Smooth muscle cell (in vitro differentiated cells): ENCODE results near the gene GLT6D1. TPM values are rescaled to one million over a fixed set of nuclear protein-coding genes. Genes with fewer than 3 reads are reported as not detected.

Source experiments
- DNase-seq: peaks from one replicate; lab custom pipeline; 2025; ENCODE audit not compliant: unreplicated experiment; lab: John Stamatoyannopoulos, UW
- H2AFZ ChIP-seq: fragments of 200-600 bp; sonication (generic); 2 replicates; pipeline ENCODE4 v1.6.0; 2016; ENCODE audit warnings: antibody characterized with exemption, low read depth, mild to moderate bottlenecking
- H3F3A ChIP-seq: fragments of 200-600 bp; sonication (generic); 2 replicates; pipeline ENCODE4 v1.6.0; 2017; ENCODE audit warnings: antibody characterized with exemption, low read depth
- H3K27ac ChIP-seq: fragments of 200-600 bp; sonication (generic); 2 replicates; pipeline ENCODE4 v1.5.1; 2016; ENCODE audit warnings: low read depth, mild to moderate bottlenecking
- H3K27me3 ChIP-seq: fragments of 200-600 bp; sonication (generic); 2 replicates; pipeline ENCODE4 v1.6.1; 2016; ENCODE audit warnings: low read depth, mild to moderate bottlenecking
- H3K36me3 ChIP-seq: fragments of 200-600 bp; sonication (generic); 2 replicates; pipeline ENCODE4 v1.5.1; 2016; ENCODE audit warnings: low read depth
- H3K4me1 ChIP-seq: fragments of 200-600 bp; sonication (generic); 2 replicates; pipeline ENCODE4 v1.5.1; 2016; ENCODE audit warnings: low read depth
- H3K4me2 ChIP-seq: fragments of 200-600 bp; sonication (generic); 2 replicates; pipeline ENCODE4 v1.6.0; 2016; ENCODE audit warnings: mild to moderate bottlenecking
- H3K4me3 ChIP-seq: fragments of 200-600 bp; sonication (generic); 2 replicates; pipeline ENCODE4 v1.5.1; 2016; ENCODE audit warnings: mild to moderate bottlenecking
- H3K79me2 ChIP-seq: fragments of 200-600 bp; sonication (generic); 2 replicates; pipeline ENCODE4 v1.6.0; 2016; ENCODE audit warnings: low read depth, mild to moderate bottlenecking
- H3K9ac ChIP-seq: fragments of 200-600 bp; sonication (generic); 2 replicates; pipeline ENCODE4 v1.6.0; 2016; ENCODE audit warnings: low read depth
- H3K9me3 ChIP-seq: fragments of 200-600 bp; sonication (generic); replicated peaks from 2 replicates; pipeline ENCODE4 v1.5.1; 2016; ENCODE audit warnings: low read depth
- H4K20me1 ChIP-seq: fragments of 200-600 bp; sonication (generic); 2 replicates; pipeline ENCODE4 v1.6.0; 2016; ENCODE audit warnings: low read depth
- WGBS: methylation state at CpG from one replicate; pipeline ENCODE4 v1.1.7; 2016; ENCODE audit warnings: low lambda C conversion rate; 5-methylcytosine and 5-hydroxymethylcytosine counted together
- polyA plus RNA-seq: library from polyadenylated mRNA; unstranded; fragments of >200 nt; fragmentation: Nextera tagmentation; extraction: Ambion mirVana; gene quantifications from 2 replicates; pipeline ENCODE4 v1.2.1, GENCODE V29; 2016
- total RNA-seq: library from RNA; depleted of rRNA; stranded (reverse); fragments of >200 nt; gene quantifications from 2 replicates; pipeline ENCODE4 v1.2.3, GENCODE V29; 2014
- TF ChIP-seq, protein P1 (sequence below): fragments of 200-600 bp; sonication (generic); IDR thresholded peaks from 2 replicates; pipeline ENCODE4 v1.5.1; 2017; ENCODE audit warnings: borderline replicate concordance, mild to moderate bottlenecking, antibody characterized with exemption; ENCODE audit not compliant: insufficient read depth, poor library complexity, severe bottlenecking

The GLT6D1 gene
- total and polyA plus RNA-seq, 2 experiments from 2014 or later: not detected

DNA sequence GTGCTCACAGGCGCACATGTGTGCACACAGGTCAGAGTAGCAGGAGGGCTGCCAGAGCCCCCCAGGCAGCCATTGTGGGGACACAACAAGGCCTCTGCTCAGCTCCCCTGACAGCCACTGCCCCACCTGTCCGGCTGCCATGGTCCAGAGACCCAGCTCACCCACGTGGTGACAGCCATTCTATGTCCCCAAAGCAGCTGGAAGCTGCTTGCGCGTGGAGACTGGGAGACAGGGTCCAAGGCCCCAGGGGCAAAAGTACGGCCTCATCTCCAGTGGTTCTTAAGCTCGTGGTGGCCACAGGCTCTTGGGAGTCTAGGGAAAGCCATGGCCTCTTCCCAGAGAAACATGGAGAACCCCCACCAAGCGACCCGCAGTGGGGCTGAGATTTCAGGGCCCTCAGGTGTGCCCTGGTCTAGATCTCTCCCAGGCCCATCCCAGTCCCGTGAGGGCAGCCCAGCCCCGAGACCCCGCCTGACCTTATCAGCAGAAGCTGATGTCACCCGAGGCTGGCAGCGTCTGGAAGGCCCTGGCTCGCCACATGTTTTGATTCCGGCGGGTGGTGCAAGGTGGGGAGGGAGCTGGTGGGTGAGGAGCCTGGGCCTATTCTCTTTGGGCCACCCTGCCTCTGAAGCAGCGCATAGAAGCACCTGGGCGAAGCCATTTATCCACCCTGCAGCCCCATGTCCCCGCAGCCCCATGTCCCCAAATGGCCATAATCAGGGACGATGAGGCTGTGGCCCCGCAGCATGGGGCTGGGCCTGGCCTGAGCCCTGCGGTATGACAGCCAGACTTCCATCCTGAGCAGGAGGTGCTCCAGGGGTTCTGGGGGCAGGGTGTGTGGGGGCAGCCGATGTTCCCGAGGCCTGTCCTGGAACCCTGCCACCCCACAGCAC is 31.7 kb downstream of the GLT6D1 start:
- Histone ChIP-seq H3K27me3 (no peaks in the 10 kb centered on the region), H3F3A (no peaks in the 10 kb centered on the region), H3K79me2 (no peaks in the 10 kb centered on the region), H4K20me1 (no peaks in the 10 kb centered on the region), H3K4me3 (no peak overlapping the region), H3K9ac (no peak overlapping the region), H3K9me3 (no peaks in the 10 kb centered on the region), H2AFZ (no peak overlapping the region), H3K27ac (no peak overlapping the region), H3K4me1 (no peaks in the 10 kb centered on the region), H3K4me2 (no peak overlapping the region), H3K36me3 (no peaks in the 10 kb centered on the region)
- DNase-seq: no peak
- WGBS: 85% methylated on average over 24 of the region's 25 CpGs
- TF ChIP-seq, protein P1, sequence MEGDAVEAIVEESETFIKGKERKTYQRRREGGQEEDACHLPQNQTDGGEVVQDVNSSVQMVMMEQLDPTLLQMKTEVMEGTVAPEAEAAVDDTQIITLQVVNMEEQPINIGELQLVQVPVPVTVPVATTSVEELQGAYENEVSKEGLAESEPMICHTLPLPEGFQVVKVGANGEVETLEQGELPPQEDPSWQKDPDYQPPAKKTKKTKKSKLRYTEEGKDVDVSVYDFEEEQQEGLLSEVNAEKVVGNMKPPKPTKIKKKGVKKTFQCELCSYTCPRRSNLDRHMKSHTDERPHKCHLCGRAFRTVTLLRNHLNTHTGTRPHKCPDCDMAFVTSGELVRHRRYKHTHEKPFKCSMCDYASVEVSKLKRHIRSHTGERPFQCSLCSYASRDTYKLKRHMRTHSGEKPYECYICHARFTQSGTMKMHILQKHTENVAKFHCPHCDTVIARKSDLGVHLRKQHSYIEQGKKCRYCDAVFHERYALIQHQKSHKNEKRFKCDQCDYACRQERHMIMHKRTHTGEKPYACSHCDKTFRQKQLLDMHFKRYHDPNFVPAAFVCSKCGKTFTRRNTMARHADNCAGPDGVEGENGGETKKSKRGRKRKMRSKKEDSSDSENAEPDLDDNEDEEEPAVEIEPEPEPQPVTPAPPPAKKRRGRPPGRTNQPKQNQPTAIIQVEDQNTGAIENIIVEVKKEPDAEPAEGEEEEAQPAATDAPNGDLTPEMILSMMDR: no peak

- no peaks in the 10 kb centered on the region for H3K9me3 ChIP-seq
- no peaks in the 10 kb centered on the region for H3K4me1 ChIP-seq
- H3K36me3 ChIP-seq: no peaks in the 10 kb centered on the region
- H3K27ac ChIP-seq: no peak overlapping the region
- H4K20me1 ChIP-seq: no peaks in the 10 kb centered on the region
- no peak overlapping the region for H3K9ac ChIP-seq
- H3K79me2 ChIP-seq: no peaks in the 10 kb centered on the region
- TF ChIP-seq, protein P1: no peak
- no peak for DNase-seq
- no peak overlapping the region for H3K4me3 ChIP-seq
- H3F3A ChIP-seq: no peaks in the 10 kb centered on the region
- H2AFZ ChIP-seq: no peak overlapping the region
- no peaks in the 10 kb centered on the region for H3K27me3 ChIP-seq
- no peak overlapping the region for H3K4me2 ChIP-seq
- WGBS: 91% methylated on average over 11 of the region's 11 CpGs
Observed at GRCh38 chr9:135606885-135607259, 32.5 kb downstream of the GLT6D1 start.

DNA sequence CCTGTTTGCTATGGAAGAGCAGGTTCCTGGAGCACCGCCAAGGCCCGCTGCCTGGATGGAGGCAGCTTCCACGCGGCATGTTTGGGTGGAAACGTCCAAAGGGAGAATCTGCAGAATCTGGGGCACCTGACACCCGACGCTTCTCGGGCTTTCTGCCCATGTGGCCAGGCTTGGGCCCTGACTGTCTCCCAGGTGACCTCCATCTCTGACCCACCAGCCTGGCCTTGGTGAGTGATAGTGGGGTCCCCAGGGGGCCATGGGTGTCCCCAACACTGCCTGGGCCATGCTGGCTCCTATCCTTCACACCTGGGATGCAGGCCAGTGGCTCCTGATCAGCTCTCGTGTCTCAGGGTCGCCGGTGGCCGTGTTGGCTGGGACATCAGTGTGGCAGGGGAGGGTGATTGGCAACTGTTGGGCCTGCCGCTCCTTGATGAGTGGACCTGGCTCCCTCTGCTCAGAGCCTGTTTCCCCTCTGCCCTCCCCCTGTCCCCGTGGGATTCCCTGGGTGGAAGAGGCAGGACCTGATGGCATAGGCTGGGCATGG is 34.0 kb downstream of the GLT6D1 start:
- Histone ChIP-seq H3K9ac (no peak overlapping the region), H3K27me3 (peaks cover 3% of the 10 kb centered on the region), H3K79me2 (no peaks in the 10 kb centered on the region), H3K4me3 (no peak overlapping the region), H3K4me2 (no peak overlapping the region), H3F3A (no peaks in the 10 kb centered on the region), H3K4me1 (no peaks in the 10 kb centered on the region), H3K9me3 (no peaks in the 10 kb centered on the region), H3K27ac (no peak overlapping the region), H2AFZ (no peak overlapping the region), H4K20me1 (no peaks in the 10 kb centered on the region), H3K36me3 (no peaks in the 10 kb centered on the region)
- TF ChIP-seq, protein P1: no peak
- 92% methylated on average over 14 of the region's 14 CpGs for WGBS
- no peak for DNase-seq
